IMR-90 (cell line): ENCODE data around the gene ARHGAP23. TPM values are rescaled to one million over a fixed set of nuclear protein-coding genes. Genes with fewer than 3 reads are reported as not detected.

Experiments
- ATAC-seq: fragments of 200-7000 bp; cut with Tn5 transposase; 2 replicates; pipeline ENCODE4 v1.9.1; 2020; ENCODE audit warnings: low read depth, mild to moderate bottlenecking, moderate library complexity
- BruUV-seq: library from RNA; stranded (reverse); fragments of 400-500 nt; replicated peaks from 2 replicates; lab custom pipeline; 2021; lab: Mats Ljungman, UMichigan
- CTCF ChIA-PET: fragments of 300-600 bp; formaldehyde crosslinking; extraction: SDS; loops from one replicate; lab custom pipeline; 2021; ENCODE audit warnings: antibody characterized with exemption; lab: Yijun Ruan, JAX
- POLR2A ChIA-PET: fragments of 300-600 bp; sonication (Branson Sonifier 250); formaldehyde crosslinking; loops from one replicate; lab custom pipeline; 2022; ENCODE audit warnings: antibody characterized with exemption; ENCODE audit not compliant: unreplicated experiment; lab: Charles Lee
- DNase-seq: peaks from one replicate; pipeline ENCODE4 v3.0.0; 2013
- H2AFZ ChIP-seq: replicated peaks from 2 replicates; pipeline ENCODE3; 2013; ENCODE audit warnings: low read length, mild to moderate bottlenecking; ENCODE audit not compliant: poor library complexity
- H2AK5ac ChIP-seq: 2 replicates; pipeline ENCODE4 v1.6.1; 2013; ENCODE audit warnings: low read depth, low read length, inconsistent platforms
- H2AK9ac ChIP-seq: replicated peaks from 2 replicates; pipeline ENCODE3; 2013; ENCODE audit warnings: mild to moderate bottlenecking, low read depth, low read length, moderate library complexity; ENCODE audit not compliant: poor library complexity
- H2BK120ac ChIP-seq: 2 replicates; pipeline ENCODE4 v1.6.1; 2013; ENCODE audit warnings: low read depth, low read length, inconsistent platforms
- H2BK15ac ChIP-seq: 3 replicates; pipeline ENCODE4 v1.6.1; 2013; ENCODE audit warnings: low read depth, low read length, inconsistent platforms
- H2BK20ac ChIP-seq: 2 replicates; pipeline ENCODE4 v1.6.1; 2013; ENCODE audit warnings: low read depth, mild to moderate bottlenecking, inconsistent platforms, low read length, moderate library complexity
- H2BK5ac ChIP-seq: 2 replicates; pipeline ENCODE4 v1.6.1; 2013; ENCODE audit warnings: mild to moderate bottlenecking, low read depth, low read length, inconsistent platforms; ENCODE audit not compliant: poor library complexity, severe bottlenecking
- H3K14ac ChIP-seq: replicated peaks from 2 replicates; pipeline ENCODE4 v1.6.1; 2013; ENCODE audit warnings: low read depth, low read length, inconsistent platforms
- H3K18ac ChIP-seq: 2 replicates; pipeline ENCODE4 v1.6.1; 2013; ENCODE audit warnings: low read depth, low read length, control low read depth
- H3K23ac ChIP-seq: 2 replicates; pipeline ENCODE4 v1.6.1; 2013; ENCODE audit warnings: low read depth, low read length, inconsistent platforms
- H3K27ac ChIP-seq: 2 replicates; pipeline ENCODE4 v1.5.1; 2013; ENCODE audit warnings: mild to moderate bottlenecking, control low read depth, low read length; ENCODE audit not compliant: insufficient read depth
- H3K27me3 ChIP-seq: 2 replicates; pipeline ENCODE4 v1.6.1; 2013; ENCODE audit warnings: low read length; ENCODE audit not compliant: control insufficient read depth, insufficient read depth
- H3K36me3 ChIP-seq: 2 replicates; pipeline ENCODE4 v1.6.1; 2013; ENCODE audit warnings: low read length, mixed read lengths; ENCODE audit not compliant: control insufficient read depth, insufficient read depth
- H3K4ac ChIP-seq: 2 replicates; pipeline ENCODE4 v1.6.1; 2013; ENCODE audit warnings: low read depth, low read length, inconsistent platforms
- H3K4me1 ChIP-seq: 2 replicates; pipeline ENCODE4 v1.6.1; 2013; ENCODE audit warnings: low read length, mixed read lengths; ENCODE audit not compliant: control insufficient read depth, insufficient read depth
- H3K4me2 ChIP-seq: 2 replicates; pipeline ENCODE4 v1.6.1; 2013; ENCODE audit warnings: low read depth, mild to moderate bottlenecking, control low read depth, low read length, moderate library complexity
- H3K4me3 ChIP-seq: 2 replicates; pipeline ENCODE4 v1.5.1; 2013; ENCODE audit warnings: low read depth, mild to moderate bottlenecking, control low read depth, low read length, moderate library complexity; ENCODE audit not compliant: insufficient read depth
- H3K56ac ChIP-seq: 2 replicates; pipeline ENCODE4 v1.6.1; 2013; ENCODE audit warnings: low read length, inconsistent platforms; ENCODE audit not compliant: insufficient read depth; ENCODE audit errors: extremely low read depth
- H3K79me1 ChIP-seq, 2 experiments: 2 replicates each; pipeline ENCODE4 v1.6.1; 2013; ENCODE audit warnings: low read length in 2 of 2, inconsistent platforms in 1 of 2, low read depth in 1 of 2
- H3K9ac ChIP-seq: 2 replicates; pipeline ENCODE4 v1.6.1; 2013; ENCODE audit warnings: low read depth, low read length, control low read depth
- H3K9me1 ChIP-seq: 2 replicates; pipeline ENCODE4 v1.6.1; 2013; ENCODE audit warnings: low read length, inconsistent platforms; ENCODE audit not compliant: insufficient read depth
- H3K9me3 ChIP-seq: 2 replicates; pipeline ENCODE4 v1.6.1; 2013; ENCODE audit warnings: low read length; ENCODE audit not compliant: control insufficient read depth, insufficient read depth
- H4K20me1 ChIP-seq: 2 replicates; pipeline ENCODE4 v1.6.1; 2013; ENCODE audit warnings: low read length, inconsistent platforms; ENCODE audit not compliant: insufficient read depth
- H4K5ac ChIP-seq: 2 replicates; pipeline ENCODE4 v1.6.1; 2013; ENCODE audit warnings: mild to moderate bottlenecking, low read depth, low read length, control low read depth
- H4K8ac ChIP-seq, 2 experiments: 2 replicates each; pipeline ENCODE4 v1.6.1; 2013; ENCODE audit warnings: low read depth in 2 of 2, low read length in 2 of 2, control low read depth in 1 of 2, inconsistent platforms in 1 of 2
- H4K91ac ChIP-seq: 2 replicates; pipeline ENCODE4 v1.6.1; 2013; ENCODE audit warnings: low read depth, low read length, inconsistent platforms; ENCODE audit not compliant: insufficient read depth
- FOS ChIP-seq: fragments of 150-350 bp; IDR thresholded peaks from 2 replicates; pipeline ENCODE4 v1.6.1; 2016; ENCODE audit warnings: low read depth, low read length
- MAFK ChIP-seq: IDR thresholded peaks from 2 replicates; pipeline ENCODE4 v1.6.1; 2012; ENCODE audit warnings: low read depth, low read length, improper control_type of control experiment
- MAZ ChIP-seq: IDR thresholded peaks from 2 replicates; pipeline ENCODE4 v1.6.1; 2012; ENCODE audit warnings: low read depth, mild to moderate bottlenecking, low read length, improper control_type of control experiment, moderate library complexity, borderline replicate concordance
- NFE2L2 ChIP-seq: fragments of 150-350 bp; IDR thresholded peaks from 2 replicates; pipeline ENCODE4 v1.6.1; 2016; ENCODE audit warnings: low read depth, mild to moderate bottlenecking, low read length
- POLR2A ChIP-seq: IDR thresholded peaks from 2 replicates; pipeline ENCODE4 v1.6.1; 2012; ENCODE audit warnings: mild to moderate bottlenecking, low read depth, low read length
- WGBS, 2 experiments: methylation state at CpG; one replicate each; pipeline versions ENCODE4 v1.1.5 to v1.1.7; 2013; ENCODE audit warnings: missing lambda C conversion rate in 2 of 2; ENCODE audit not compliant: insufficient read length in 1 of 2; ENCODE audit errors: extremely low coverage in 2 of 2; 5-methylcytosine and 5-hydroxymethylcytosine counted together
- dilution Hi-C: fragments of 300-500 bp; cut with HindIII; formaldehyde crosslinking; loops from one replicate; pipeline ENCODE4 v1.14.3; 2018; ENCODE audit warnings: low sequenced_read_pairs; ENCODE audit not compliant: unreplicated experiment
- in situ Hi-C: fragments of 300-500 bp; cut with MboI; formaldehyde crosslinking; loops from 3 replicates; pipeline ENCODE4 v1.14.3; 2019; ENCODE audit warnings: low sequenced_read_pairs, inconsistent platforms, mixed read lengths
- intact Hi-C: fragments of 100-400 bp; cut with micrococcal nuclease; formaldehyde crosslinking; loops from 2 replicates; pipeline ENCODE4 v1.10.0; 2022
- polyA plus RNA-seq, 3 experiments: library from polyadenylated mRNA; depleted of rRNA; stranded (reverse); fragments of >200 nt; gene quantifications; 2 replicates each; pipeline ENCODE4 v1.2.3, GENCODE V29; 2012; ENCODE audit warnings: low replicate concordance in 1 of 3
- total RNA-seq: library from RNA; depleted of rRNA; stranded (reverse); fragments of >200 nt; gene quantifications from 2 replicates; pipeline ENCODE4 v1.2.3, GENCODE V29; 2012
- TF ChIP-seq, protein P1 (sequence below): conservative IDR thresholded peaks from 2 replicates; pipeline ENCODE4 v1.5.1; 2012; ENCODE audit warnings: mild to moderate bottlenecking, low read depth, low read length, improper control_type of control experiment
- TF ChIP-seq, protein P2 (sequence below): fragments of 150-350 bp; IDR thresholded peaks from 2 replicates; pipeline ENCODE4 v1.6.1; 2016; ENCODE audit warnings: low read depth, mild to moderate bottlenecking, low read length, moderate library complexity, borderline replicate concordance

ARHGAP23 gene
- total and polyA plus RNA-seq, 2 of the 4 experiments (the other 2 are of a cell fraction): 9.3 to 43.3 TPM

DNA sequence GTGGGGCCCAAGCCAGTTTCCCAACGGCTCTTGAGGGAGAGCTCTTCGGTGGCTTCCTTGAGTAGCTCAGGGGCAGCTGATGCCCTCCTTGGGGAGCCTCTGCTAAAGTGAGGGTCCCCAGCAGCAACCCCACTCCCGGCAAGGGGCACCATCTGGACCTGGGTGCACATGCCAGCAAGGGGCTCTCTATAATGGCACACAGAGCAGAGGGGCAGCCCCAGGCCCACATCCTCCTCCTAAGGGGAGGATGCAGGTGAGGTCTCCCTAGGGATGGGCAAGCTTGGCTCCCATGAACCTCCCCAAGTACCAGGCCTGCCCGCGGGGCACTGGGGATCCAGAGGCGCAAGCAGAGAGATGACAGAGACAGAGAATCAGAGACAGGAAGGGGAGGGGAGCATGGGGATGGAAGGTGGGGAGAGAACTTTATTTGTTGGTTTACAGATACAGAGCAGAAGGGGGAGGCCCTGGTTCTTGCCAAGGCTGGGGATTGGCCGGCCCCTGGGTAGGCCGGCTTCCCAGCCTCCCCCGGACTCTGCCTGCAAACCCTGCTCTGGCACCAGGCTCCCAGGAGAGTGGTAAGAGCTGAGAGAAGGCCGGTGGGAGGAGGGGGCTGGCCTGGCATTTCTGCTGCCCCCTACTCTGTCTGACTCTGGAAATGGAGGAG lies 116.0 kb downstream of the ARHGAP23 start:
- CTCF ChIA-PET: interaction anchor here (1.3 kb wide), 1 partner anchor 14 kb away, joined by 5 read pairs; no protein-coding TSS in a partner anchor
- dilution Hi-C loops (no loop called here), intact Hi-C loops (no loop called here), in situ Hi-C loops (no loop called here)
- Histone ChIP-seq H3K9me1 (no peaks in the 10 kb centered on the region), H2AK5ac (no peak overlapping the region), H2BK15ac (no peak overlapping the region), H3K56ac (no peak overlapping the region), H3K9me3 (no peaks in the 10 kb centered on the region), H3K27me3 (peaks cover 58% of the 10 kb centered on the region), H2BK120ac (no peak overlapping the region), H3K4ac (no peak overlapping the region), H2BK5ac (no peak overlapping the region), H3K14ac (no peak overlapping the region), H3K4me3 (no peak overlapping the region), H3K18ac (no peak overlapping the region), H2AK9ac (no peak overlapping the region), H3K4me1 (no peaks in the 10 kb centered on the region), H4K5ac (no peak overlapping the region), H2BK20ac (no peak overlapping the region), H4K8ac (no peak overlapping the region), H3K27ac (no peak overlapping the region), H3K4me2 (no peak overlapping the region), H4K91ac (no peak overlapping the region), H2AFZ (no peak overlapping the region), H3K9ac (no peak overlapping the region), H3K36me3 (no peaks in the 10 kb centered on the region), H3K79me1 (no peaks in the 10 kb centered on the region), H4K20me1 (no peaks in the 10 kb centered on the region), H3K23ac (no peak overlapping the region)
- DNase-seq (no peak), ATAC-seq (no peak)
- TF ChIP-seq, protein P1, sequence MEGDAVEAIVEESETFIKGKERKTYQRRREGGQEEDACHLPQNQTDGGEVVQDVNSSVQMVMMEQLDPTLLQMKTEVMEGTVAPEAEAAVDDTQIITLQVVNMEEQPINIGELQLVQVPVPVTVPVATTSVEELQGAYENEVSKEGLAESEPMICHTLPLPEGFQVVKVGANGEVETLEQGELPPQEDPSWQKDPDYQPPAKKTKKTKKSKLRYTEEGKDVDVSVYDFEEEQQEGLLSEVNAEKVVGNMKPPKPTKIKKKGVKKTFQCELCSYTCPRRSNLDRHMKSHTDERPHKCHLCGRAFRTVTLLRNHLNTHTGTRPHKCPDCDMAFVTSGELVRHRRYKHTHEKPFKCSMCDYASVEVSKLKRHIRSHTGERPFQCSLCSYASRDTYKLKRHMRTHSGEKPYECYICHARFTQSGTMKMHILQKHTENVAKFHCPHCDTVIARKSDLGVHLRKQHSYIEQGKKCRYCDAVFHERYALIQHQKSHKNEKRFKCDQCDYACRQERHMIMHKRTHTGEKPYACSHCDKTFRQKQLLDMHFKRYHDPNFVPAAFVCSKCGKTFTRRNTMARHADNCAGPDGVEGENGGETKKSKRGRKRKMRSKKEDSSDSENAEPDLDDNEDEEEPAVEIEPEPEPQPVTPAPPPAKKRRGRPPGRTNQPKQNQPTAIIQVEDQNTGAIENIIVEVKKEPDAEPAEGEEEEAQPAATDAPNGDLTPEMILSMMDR: no peak
- TF ChIP-seq MAZ (no peak), MAFK (no peak), FOS (no peak), NFE2L2 (no peak), POLR2A (no peak)
- TF ChIP-seq, protein P2, sequence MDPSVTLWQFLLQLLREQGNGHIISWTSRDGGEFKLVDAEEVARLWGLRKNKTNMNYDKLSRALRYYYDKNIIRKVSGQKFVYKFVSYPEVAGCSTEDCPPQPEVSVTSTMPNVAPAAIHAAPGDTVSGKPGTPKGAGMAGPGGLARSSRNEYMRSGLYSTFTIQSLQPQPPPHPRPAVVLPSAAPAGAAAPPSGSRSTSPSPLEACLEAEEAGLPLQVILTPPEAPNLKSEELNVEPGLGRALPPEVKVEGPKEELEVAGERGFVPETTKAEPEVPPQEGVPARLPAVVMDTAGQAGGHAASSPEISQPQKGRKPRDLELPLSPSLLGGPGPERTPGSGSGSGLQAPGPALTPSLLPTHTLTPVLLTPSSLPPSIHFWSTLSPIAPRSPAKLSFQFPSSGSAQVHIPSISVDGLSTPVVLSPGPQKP: no peak
- no TSS peak for BruUV-seq
- WGBS, 2 experiments: 32% methylated on average over 3 of the region's 10 CpGs; no CpG with 5 or more reads in 1 of the 2 experiments
- POLR2A ChIA-PET: interaction anchor here (0.5 kb wide), 1 partner anchor 103 kb away, joined by 3 read pairs; no protein-coding TSS in a partner anchor
